LNCaP clone FGC (cell line): ENCODE data around the gene PTPRD.
"Not testable (repeated sequence)": the region's sequence is repeated elsewhere in the genome, so short reads cannot be mapped to it uniquely, and the experiment has no call there.

Experiments
- DNase-seq: peaks from one replicate; pipeline ENCODE4 v3.0.0-alpha.2; 2011; ENCODE audit warnings: low read depth
- H3K4me3 ChIP-seq: 2 replicates; pipeline ENCODE4 v1.5.1; 2011; ENCODE audit warnings: mild to moderate bottlenecking, low read depth, low read length, control low read depth
- TF ChIP-seq, protein P1 (sequence below): IDR thresholded peaks from 2 replicates; pipeline ENCODE4 v1.5.1; 2012; ENCODE audit warnings: mild to moderate bottlenecking; ENCODE audit not compliant: control insufficient read depth, insufficient read depth; ENCODE audit errors: extremely low read depth

Gene PTPRD

DNA sequence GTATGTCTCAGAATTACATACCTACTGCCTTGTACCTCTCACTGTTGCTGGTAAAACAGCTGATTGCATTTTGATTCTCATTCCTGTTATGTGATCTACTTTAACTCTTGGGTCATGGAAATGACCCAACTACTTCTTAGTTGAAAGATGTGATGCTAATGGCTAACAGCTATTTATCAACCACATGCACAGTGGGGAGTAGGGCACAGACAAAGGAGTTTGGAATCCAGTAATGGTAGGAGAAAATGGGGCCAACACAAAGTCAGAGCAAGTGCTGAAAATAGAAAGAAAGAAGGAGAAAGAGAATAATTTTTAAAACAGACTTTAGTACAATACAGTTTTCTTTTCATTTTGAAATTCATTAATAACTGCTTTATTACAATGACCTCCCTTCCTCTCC lies 241.0 kb downstream of the PTPRD start:
- no peak for DNase-seq
- TF ChIP-seq, protein P1, sequence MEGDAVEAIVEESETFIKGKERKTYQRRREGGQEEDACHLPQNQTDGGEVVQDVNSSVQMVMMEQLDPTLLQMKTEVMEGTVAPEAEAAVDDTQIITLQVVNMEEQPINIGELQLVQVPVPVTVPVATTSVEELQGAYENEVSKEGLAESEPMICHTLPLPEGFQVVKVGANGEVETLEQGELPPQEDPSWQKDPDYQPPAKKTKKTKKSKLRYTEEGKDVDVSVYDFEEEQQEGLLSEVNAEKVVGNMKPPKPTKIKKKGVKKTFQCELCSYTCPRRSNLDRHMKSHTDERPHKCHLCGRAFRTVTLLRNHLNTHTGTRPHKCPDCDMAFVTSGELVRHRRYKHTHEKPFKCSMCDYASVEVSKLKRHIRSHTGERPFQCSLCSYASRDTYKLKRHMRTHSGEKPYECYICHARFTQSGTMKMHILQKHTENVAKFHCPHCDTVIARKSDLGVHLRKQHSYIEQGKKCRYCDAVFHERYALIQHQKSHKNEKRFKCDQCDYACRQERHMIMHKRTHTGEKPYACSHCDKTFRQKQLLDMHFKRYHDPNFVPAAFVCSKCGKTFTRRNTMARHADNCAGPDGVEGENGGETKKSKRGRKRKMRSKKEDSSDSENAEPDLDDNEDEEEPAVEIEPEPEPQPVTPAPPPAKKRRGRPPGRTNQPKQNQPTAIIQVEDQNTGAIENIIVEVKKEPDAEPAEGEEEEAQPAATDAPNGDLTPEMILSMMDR: no peak
- H3K4me3 ChIP-seq: no peak overlapping the region

DNA sequence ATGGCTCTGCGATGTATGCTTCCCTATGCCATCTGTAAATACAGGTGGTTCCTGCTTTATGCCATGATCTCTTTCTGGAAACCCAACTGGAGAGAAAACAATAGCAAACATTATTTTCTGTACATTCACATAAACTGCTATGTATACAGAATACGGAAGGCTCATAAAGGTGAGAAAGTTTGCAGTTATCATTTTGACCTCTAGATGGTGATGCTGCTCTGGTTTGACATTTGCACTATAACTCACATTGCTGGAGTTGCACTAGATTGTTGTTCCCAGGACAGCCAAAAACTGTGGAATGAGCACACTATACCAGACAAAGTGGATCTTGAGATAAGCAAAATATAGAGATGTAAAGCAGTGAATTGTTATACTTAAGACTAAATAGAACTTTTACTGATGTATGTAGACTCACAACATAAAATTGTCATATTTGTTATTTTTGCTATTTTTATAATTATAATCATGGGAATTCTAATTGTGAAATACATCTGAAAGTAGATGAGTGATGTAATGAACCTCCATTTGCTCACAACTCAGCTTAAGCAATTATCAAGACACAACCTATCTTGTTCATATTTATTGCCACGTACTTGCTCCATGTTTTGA lies 246.5 kb downstream of the PTPRD start:
- TF ChIP-seq, protein P1: peak; percentile 81
- DNase-seq: peak; percentile 18
- no peak overlapping the region for H3K4me3 ChIP-seq

DNA sequence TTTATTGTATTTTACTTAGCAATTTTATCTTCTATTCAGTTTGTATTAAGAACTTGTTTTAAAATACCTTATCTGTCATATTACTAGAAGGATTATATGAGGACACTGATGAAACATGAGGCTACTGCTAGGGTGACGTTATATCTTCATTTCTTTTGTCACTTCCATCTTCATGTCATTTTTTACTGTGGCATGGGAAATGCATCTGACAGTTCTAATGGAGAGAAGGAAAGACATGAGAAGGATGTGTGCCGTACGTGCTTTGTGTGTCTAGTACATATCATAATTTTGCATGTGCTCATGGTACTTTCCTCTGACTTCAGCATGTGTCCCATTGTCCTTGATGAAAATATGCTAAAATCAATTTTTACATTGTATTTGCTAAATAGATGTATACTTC lies 258.2 kb downstream of the PTPRD start:
- TF ChIP-seq, protein P1: no peak
- no peak for DNase-seq
- no peak overlapping the region for H3K4me3 ChIP-seq

DNA sequence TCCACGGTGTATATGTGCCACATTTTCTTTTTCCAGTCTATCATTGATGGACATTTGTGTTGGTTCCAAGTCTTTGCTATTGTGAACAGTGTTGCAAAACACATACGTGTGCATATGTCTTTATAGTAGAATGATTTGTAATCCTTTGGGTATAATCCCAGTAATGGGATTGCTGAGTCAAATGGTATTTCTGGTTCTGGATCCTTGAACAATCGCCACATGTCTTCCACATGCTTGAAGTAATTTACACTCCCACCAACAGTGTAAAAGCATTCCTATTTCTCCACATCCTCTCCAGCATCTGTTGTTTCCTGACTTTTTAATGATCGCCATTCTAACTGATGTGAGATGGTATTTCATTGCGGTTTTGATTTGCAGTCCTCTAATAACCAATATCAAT lies 267.2 kb downstream of the PTPRD start:
- DNase-seq, H3K4me3 ChIP-seq: not testable (repeated sequence)

DNA sequence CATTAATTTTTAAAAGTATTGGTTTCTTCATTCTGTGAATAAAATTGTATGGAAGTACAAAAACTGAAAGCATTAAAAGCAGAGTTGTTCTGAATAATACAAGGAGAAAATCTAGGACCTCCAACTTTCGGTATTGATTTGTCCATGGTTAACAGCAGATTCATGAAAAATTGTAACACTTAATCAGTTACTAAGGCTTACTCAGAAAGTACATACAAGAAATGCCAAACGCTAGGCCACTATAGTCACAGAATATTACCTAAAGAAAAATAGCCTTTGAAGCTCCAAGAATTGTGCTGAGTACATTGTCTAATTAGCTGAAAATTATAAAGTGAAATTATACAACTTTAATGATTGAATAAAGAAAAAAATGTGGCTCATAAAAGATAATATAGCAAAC lies 271.7 kb downstream of the PTPRD start:
- TF ChIP-seq, protein P1: no peak
- no peak for DNase-seq

DNA sequence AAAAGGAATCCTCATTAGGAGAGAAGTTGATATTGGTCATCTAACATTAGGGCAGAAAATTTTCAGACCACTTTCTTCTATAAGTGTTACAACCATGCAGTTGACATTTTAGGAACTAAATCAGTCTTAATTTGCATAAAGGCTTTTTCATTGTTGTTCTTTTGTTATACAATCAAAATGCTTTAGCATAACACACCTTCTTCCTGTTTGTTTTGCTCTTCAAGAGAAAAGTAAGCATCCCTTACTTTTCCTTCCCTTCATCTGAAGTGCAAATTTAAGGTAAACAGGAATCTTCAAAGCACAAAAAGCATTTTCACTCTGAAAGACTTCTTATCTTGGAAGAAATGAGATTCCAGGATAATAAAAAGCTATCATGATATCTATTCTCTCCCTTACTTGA lies 273.6 kb downstream of the PTPRD start:
- no peak overlapping the region for H3K4me3 ChIP-seq
- DNase-seq: no peak
- TF ChIP-seq, protein P1: no peak

More for the DNA sequence above, 271.7 kb downstream of the PTPRD start:
- H3K4me3 ChIP-seq: no peak overlapping the region

DNA sequence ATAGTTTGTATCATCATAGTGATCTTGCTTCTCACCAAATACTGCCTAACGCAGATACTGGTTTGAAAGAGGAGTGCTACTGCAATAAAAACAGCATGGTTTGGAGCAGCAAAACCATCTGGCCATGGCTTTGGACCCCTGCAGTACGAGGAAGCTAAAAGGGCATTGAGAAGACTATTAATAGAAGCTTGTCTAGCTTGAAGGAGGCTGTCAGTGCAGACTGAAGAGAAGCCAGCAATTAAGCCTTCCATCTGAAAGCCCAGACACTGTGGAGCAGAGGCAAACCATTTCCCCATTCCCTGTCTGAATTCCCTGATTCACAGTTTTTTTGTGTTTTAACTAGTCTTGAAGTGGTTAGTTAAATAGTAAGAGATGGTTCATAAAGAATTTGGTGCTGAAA lies 281.6 kb downstream of the PTPRD start:
- TF ChIP-seq, protein P1: no peak
- no peak overlapping the region for H3K4me3 ChIP-seq
- DNase-seq: no peak
